Thyroid gland (tissue), 4 donors: ENCODE measurements around the gene C20orf204. TPM values are rescaled to one million over a fixed set of nuclear protein-coding genes. Genes with fewer than 3 reads are reported as not detected.

ENCODE experiments used
- DNase-seq, 2 donors: peaks; one replicate each; pipeline ENCODE4 v3.0.0-alpha.2; 2019
- H3K27ac ChIP-seq, 3 donors: fragments of 200-600 bp; sonication (generic); 1 replicate in 2 of 3; 2 replicates in 1 of 3; pipeline ENCODE4 v1.5.1; 2016 to 2019; ENCODE audit warnings: mild to moderate bottlenecking in 1 of 3, moderate library complexity in 1 of 3
- H3K27me3 ChIP-seq: fragments of 200-600 bp; sonication (generic); one replicate; pipeline ENCODE4 v1.5.1; 2019
- H3K36me3 ChIP-seq, 2 donors: fragments of 200-600 bp; sonication (generic); one replicate each; pipeline ENCODE4 v1.5.1; 2016 to 2019
- H3K4me1 ChIP-seq, 2 donors: fragments of 200-600 bp; sonication (generic); one replicate each; pipeline ENCODE4 v1.5.1; 2017 to 2019
- H3K4me3 ChIP-seq, 3 donors: fragments of 200-600 bp; sonication (generic); replicated peaks in 1 of 3; 1 replicate in 2 of 3; 2 replicates in 1 of 3; pipeline ENCODE4 v1.5.1; 2016; ENCODE audit warnings: mild to moderate bottlenecking in 1 of 3
- H3K9me3 ChIP-seq: fragments of 200-600 bp; sonication (generic); one replicate; pipeline ENCODE4 v1.5.1; 2017
- CTCF ChIP-seq, 6 experiments: fragments of 200-600 bp in 3 of 6; fragments of 450-650 bp in 3 of 6; sonication (generic) in 3 of 6; IDR thresholded peaks; one replicate each; pipeline ENCODE4 v1.5.1; 2016 to 2019; ENCODE audit warnings: antibody characterized with exemption in 6 of 6, mild to moderate bottlenecking in 2 of 6, inconsistent platforms in 1 of 6, moderate library complexity in 1 of 6
- POLR2A ChIP-seq, 2 donors: fragments of 450-650 bp; IDR thresholded peaks; one replicate each; pipeline ENCODE4 v1.6.1; 2017; ENCODE audit warnings: antibody characterized with exemption in 2 of 2, mild to moderate bottlenecking in 2 of 2, moderate library complexity in 1 of 2
- WGBS, 2 donors: methylation state at CpG; one replicate each; pipeline ENCODE4 v1.1.5; 2017; 5-methylcytosine and 5-hydroxymethylcytosine counted together
- intact Hi-C: fragments of 100-400 bp; cut with DNase I; formaldehyde crosslinking; loops from one replicate; pipeline ENCODE4 v1.15.1; 2023
- total RNA-seq, 4 donors: library from RNA; depleted of rRNA; stranded (reverse); fragments of >200 nt; gene quantifications; one replicate each; pipeline ENCODE4 v1.2.3, GENCODE V29; 2016

C20orf204 gene
- total RNA-seq, 4 donors from 2014 or later, result 0.11 to 2.6 (median 0.59) TPM

GRCh38 chr20:64035066-64035932 is 683 bp upstream of the C20orf204 start:
- 81 to 82% methylated on average over 11 to 17 of the region's 17 CpGs for WGBS, 2 donors
- Histone ChIP-seq H3K27ac (no peak overlapping the region), H3K4me1 (peaks cover 7 to 29% of the 10 kb centered on the region in 2 donors), H3K27me3 (no peaks in the 10 kb centered on the region), H3K4me3 (no peak overlapping the region), H3K9me3 (no peaks in the 10 kb centered on the region), H3K36me3 (peaks cover 25 to 31% of the 10 kb centered on the region in 2 donors)
- no peak for DNase-seq
- TF ChIP-seq CTCF (IDR thresholded peaks at IDR 0.05) (no peak), POLR2A (IDR thresholded peaks at IDR 0.05) (no peak)
- intact Hi-C loops, result no loop called here

- peaks cover 7 to 39% of the 10 kb centered on the region in 2 donors for H3K4me1 ChIP-seq
- intact Hi-C loops, result no loop called here
- H3K27ac ChIP-seq, result no peak overlapping the region
- no peak overlapping the region for H3K4me3 ChIP-seq
- DNase-seq, result no peak
- peaks cover 19 to 22% of the 10 kb centered on the region in 2 donors for H3K36me3 ChIP-seq
- no peak for TF ChIP-seq CTCF (IDR thresholded peaks at IDR 0.05)
- TF ChIP-seq POLR2A (IDR thresholded peaks at IDR 0.05), result no peak
- no peaks in the 10 kb centered on the region for H3K27me3 ChIP-seq
- WGBS, 2 donors, result 67 to 89% methylated on average over 5 to 14 of the region's 17 CpGs
- H3K9me3 ChIP-seq, result no peaks in the 10 kb centered on the region
These were observed 590 bp downstream of the C20orf204 start for GRCh38 chr20:64036346-64037198.

GRCh38 chr20:64037199-64037497 is 1.2 kb downstream of the C20orf204 start:
- peaks cover 15 to 16% of the 10 kb centered on the region in 2 donors for H3K36me3 ChIP-seq
- no peak for DNase-seq
- no peaks in the 10 kb centered on the region for H3K9me3 ChIP-seq
- no peak overlapping the region for H3K4me3 ChIP-seq
- H3K27ac ChIP-seq, result no peak overlapping the region
- TF ChIP-seq CTCF (IDR thresholded peaks at IDR 0.05), result no peak
- no peak for TF ChIP-seq POLR2A (IDR thresholded peaks at IDR 0.05)
- peaks cover 7 to 45% of the 10 kb centered on the region in 2 donors for H3K4me1 ChIP-seq
- intact Hi-C loops, result no loop called here
- WGBS, 2 donors, result 61 to 95% methylated on average over 2 of the region's 3 CpGs
- H3K27me3 ChIP-seq, result no peaks in the 10 kb centered on the region

- no peak overlapping the region for H3K27ac ChIP-seq
- peak overlapping the region in 1 of 3 donors; percentile 33 for H3K4me3 ChIP-seq
- H3K9me3 ChIP-seq, result no peaks in the 10 kb centered on the region
- TF ChIP-seq CTCF (IDR thresholded peaks at IDR 0.05) (no peak), POLR2A (IDR thresholded peaks at IDR 0.05) (no peak)
- intact Hi-C loops, result no loop called here
- peaks cover 11 to 12% of the 10 kb centered on the region in 2 donors for H3K36me3 ChIP-seq
- H3K27me3 ChIP-seq, result no peaks in the 10 kb centered on the region
- H3K4me1 ChIP-seq, result peaks cover 7 to 49% of the 10 kb centered on the region in 2 donors
- WGBS, 2 donors, result 9 to 19% methylated on average over 24 to 33 of the region's 36 CpGs
- no peak for DNase-seq
These were observed 1.7 kb downstream of the C20orf204 start for GRCh38 chr20:64037498-64038213.
